Measurements from ENCODE around the gene ABHD6.
"Not testable (repeated sequence)": the region's sequence is repeated elsewhere in the genome, so short reads cannot be mapped to it uniquely, and the experiment has no call there.

The ABHD6 gene

DNA sequence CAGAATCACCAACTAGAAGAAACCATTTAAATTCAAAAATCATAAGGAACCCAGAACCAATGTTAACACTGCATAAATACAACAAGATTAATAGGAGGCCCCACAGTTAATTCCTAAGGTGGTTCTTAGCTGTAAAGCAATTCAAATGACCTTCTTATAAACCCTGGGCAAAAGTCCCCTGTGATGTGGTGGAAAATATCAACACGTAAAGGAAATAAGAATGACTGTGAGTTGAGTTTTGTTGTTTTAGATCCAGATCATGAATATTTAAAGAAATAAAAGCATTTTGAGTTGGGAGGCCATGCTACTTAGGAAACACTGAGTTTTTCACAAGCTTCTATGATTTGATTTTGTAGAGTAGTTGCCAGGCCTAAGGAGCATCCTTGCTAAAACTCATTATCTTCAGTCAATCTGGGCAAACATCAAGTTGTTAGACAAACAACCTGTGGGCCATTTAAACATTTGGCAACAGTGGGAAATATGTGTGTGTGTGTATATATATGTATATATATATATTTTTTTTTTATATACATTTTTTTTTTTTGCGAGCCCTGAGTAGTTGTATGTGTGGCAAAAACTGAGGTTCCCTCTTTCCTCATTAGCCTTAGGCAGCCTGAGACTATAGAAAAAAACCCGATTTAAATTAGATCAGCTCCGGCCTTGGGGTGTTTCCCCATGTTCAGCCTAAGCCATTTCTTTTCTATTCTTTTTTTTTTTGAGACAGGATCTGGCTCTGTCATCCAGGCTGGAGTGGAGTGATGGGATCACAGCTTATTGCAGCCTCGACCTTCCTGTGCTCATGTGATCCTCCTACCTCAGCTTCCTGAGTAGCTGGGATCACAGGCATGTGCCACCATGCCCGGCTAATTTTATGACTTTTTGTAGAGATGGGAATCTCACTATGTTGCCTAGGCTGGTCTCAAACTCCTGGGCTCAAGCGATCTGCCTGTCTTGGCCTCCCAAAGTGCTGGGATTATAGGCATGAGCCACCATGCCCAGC, 87.1 kb downstream of the ABHD6 start:
- DNase-seq: no peak

DNA sequence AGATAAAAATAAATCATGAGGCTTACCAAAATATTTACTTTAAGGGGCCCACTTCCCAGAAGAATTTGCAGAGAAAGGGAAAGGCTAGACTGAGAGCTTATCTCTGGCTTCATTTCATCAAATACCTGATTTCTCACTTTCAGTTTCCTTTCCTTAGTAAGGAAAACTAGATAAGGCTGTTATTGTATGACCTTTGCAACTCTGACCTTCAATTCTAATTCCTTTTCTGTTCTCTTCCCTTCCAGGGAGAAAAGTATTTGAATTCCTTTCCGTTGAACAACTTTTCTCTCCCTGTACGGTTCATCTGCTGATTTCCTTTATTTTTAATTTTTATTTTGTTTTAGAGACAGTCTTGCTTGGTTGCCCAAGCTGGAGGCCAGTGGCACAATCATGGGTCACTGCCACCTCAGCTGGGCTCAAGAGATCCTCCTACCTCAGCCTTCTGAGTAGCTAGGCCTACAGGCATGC, 88.0 kb downstream of the ABHD6 start:
- DNase-seq: no peak

- no peak for DNase-seq
These were observed 88.8 kb downstream of the ABHD6 start for GRCh38 chr3:58326267-58326900.

DNA sequence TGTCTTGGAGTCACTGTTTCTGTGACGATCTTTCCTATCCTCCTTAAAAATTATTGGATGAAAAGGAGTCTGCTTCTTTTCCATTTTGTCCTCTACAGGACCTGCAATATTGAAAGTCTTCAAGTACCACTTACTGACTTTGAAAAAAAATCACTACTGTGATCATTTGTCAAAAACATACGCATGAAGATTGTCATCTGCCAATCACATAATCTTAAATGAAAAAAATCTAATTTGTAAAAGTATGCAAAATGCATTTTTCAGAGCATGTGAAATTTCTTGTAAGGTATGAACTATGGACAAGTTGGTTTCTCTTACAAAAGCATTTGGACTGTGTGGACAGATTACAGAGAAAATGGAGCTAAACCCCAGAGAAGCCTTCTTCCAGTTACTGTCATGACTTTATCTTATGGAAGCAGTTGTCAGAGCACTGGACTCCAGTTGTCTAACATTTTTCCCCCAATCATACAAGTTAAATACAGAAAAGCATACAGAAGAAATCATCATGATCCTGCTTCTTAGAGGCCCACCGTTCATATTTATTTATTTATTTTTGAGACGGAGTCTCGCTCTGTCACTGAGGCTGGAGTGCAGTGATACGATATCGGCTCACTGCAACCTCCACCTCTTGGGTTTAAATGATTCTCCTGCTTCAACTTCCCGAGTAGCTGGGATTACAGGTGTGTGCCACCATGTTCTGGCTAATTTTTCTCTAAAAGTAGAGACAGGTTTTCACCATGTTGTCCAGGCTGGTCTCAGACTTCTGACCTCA, 91.7 kb downstream of the ABHD6 start:
- peak in 1 of 2 donors; percentile 7 for DNase-seq

- DNase-seq: no peak
These were observed 92.4 kb downstream of the ABHD6 start for GRCh38 chr3:58329922-58330413.

- DNase-seq: no peak
These were observed 94.1 kb downstream of the ABHD6 start for GRCh38 chr3:58331593-58332152.

DNA sequence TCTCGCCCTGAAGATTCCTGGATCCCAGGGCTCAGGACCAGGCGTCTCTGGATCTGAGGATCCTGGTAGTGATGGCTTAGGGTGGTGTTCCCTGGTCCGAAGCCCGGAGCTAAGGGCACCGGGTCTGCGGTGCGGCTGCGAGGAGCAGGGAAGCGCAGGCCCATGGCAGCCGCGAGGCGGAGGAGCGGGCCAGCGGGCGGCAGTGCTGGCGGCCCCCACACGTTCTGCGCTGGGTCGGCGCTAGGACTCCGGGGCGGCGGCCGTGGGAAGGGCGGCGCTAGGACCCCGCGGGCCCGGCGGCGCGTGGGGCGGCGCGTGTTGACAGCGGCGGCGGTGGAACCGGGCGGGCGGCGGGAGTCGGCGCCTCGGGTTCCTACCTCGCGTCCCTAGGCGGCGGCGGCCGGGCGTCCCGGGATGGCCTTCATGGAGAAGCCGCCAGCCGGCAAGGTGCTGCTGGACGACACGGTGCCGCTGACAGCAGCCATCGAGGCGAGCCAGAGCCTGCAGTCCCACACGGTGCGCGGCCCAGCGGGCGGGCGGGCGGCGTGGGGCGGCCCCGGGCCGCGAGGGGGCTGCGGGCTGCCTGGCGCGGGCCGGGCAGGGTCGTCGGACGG, 95.1 kb downstream of the ABHD6 start, which contains the start of gene PXK:
Gene PXK, plus strand, starts transcription at position 318 of the 614 bp plus-strand sequence. Its CDS starts 97 bp downstream, at position 415.
- DNase-seq: peak; percentile 36 to 59

DNA sequence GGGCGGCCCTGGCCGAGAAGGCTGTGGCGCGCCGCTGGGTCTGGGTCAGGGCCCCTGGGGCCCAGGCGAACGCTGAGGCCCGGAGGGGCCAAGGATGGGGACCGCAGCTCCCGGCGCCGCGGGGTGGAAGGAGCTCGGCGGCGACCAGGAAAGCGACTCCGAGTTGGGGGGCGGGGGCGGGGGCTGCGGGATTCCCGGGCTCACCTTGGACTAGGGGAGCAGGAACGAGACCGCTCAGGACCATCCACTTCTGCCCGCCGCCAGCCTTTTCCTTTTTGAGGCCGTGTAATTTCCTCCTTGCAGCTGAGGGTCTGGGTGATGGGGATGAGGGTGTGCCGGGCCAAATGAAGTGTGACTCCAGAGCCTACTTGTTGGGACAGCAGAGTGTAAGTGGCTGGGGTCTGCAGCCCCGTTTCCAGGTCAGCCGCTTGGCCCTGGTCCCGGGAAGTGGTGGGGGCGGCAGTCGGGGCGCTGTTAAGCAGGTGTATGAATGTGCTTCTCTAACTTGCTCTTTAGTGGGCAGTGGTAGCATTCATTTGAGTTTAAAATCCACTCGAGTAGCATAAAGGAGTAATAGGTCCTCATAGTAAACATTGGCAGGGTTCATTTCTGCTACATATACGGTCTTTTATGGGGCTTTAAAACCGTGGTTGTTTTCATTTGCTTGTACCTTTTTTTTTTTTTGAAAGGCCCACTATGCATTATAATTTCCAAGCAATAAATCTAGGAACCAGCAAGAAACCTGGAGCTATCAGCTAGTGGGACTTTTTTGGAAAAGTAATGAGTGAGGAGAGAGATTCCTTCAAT, 95.8 kb downstream of the ABHD6 start:
- DNase-seq: peak in 1 of 2 donors; percentile 12

DNA sequence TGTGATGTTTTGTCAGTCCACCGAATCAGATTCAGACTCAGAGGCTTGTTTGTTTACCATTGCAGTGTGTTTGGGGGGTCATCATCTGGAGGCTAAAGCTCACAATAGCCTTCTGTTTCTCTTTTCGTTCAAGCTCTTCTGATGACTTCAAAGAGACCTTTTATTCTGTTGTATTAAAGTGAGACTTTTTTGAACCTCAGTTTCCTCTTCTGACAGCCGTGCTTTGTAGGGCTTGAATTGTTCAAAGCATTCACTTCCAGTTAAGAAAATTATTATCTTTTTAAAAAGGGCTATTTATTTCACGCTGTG, 96.4 kb downstream of the ABHD6 start:
- DNase-seq: no peak

GRCh38 chr3:58334506-58334884, 96.9 kb downstream of the ABHD6 start:
- DNase-seq: no peak

GRCh38 chr3:58335652-58335947, 98.0 kb downstream of the ABHD6 start:
- DNase-seq: no peak

- no peak for DNase-seq
These were observed 98.7 kb downstream of the ABHD6 start for GRCh38 chr3:58336135-58336882.

DNA sequence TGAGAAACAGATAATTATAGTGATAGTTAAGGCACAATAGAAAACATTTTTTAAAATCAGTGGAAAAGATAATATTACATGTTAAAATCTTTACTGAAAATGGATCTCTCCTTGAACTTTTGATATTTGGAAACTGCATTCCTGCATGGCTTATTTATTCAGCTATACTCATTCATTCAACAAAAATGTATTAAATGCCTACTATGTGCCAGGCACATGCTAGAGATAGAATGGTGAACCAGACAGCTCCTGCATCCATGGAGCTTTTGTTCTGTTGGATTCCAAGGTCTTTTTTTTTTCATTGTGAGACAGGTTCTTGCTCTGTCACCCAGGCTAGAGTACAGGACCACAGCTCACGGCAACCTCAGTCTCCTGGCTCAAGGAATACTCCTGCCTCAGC, 99.6 kb downstream of the ABHD6 start:
- DNase-seq: no peak

DNA sequence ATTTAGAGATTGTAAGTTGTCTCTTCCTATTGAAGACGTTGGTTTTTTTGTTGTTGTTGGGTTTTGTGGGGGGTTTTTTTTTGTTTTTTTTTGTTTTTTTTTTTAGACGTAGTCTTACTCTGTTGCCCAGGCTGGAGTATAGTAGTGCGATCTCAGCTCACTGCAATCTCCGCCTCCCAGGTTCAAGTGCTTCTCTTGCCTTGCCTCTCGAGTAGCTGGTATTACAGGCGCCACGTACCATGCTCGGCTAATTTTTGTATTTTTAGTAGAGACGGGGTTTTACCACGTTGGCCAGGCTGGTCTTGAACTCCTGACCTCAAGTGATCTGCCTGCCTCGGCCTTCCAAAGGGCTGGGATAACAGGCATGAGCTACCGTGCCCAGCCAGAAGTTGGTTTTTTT, 101.6 kb downstream of the ABHD6 start:
- DNase-seq: not testable (repeated sequence)

DNA sequence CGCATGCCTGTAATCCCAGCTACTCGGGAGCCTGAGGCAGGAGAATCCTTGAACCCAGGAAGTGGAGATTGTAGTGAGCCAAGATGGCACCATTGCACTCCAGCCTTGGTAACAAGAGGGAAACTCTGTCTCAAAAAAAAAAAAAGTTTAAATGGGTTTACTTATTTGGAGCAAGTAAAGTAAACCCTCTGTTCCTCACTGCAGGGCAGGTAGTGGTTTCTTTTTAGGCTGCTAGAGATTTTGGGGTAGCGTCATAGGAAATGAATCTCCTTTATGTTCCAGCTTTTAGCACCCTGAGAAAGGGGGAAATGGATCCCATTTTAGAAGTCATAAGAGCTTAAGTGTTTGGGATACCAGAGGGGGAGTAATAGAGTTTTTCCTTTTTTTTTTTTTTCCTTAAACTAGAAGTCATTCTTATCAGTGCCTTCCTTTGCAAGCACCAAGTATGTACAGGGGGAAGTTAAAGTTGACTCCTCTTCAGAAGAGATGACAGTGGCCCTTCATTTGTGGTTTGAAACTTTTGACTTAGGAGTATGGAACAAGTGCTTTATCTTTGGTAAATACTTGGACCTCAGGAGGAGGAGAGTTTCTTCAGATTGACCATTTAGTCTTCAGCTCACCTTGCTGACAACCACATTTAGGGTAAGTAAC, 103.1 kb downstream of the ABHD6 start:
- DNase-seq: no peak

DNA sequence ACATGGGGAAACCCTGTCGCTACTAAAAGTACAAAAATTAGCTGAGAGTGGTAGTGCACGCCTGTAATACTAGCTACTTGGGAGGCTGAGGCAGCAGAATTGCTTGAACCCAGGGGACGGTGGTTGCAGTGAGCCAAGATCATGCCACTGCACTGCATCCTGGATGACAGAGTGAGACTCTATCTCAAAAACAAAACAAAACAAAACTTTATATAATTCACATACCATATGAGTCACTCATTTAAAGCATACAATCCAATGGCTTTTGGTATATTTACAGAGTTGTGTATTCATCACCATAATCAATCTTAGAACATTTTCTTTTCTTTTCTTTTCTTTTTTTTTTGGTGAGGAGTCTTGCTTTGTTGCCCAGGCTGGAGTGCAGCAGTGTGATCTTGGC, 103.8 kb downstream of the ABHD6 start:
- DNase-seq: no peak

DNA sequence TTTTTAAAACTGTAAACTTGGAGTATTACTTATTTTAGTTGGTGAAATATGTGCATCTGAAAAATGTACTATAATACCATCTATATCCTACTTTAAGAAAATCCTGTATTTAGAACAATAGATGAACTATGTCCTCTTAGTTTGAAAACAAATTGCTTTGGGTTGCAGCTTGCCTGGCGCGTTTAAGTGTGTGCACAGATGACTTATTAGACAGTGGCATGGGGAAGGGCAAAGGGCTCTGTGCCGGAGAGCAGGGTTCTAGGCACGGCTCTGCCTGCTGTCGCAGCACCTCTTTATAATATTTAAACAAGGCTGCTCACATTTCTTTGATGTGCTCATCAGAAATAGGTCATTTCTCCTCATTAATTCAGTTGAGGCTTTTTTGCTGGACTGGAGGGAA, 105.1 kb downstream of the ABHD6 start:
- no peak for DNase-seq
